GM19452 (cell line): ENCODE measurements around the gene HPCA.
"Not testable (repeated sequence)": the region's sequence is repeated elsewhere in the genome, so short reads cannot be mapped to it uniquely, and the experiment has no call there.

ENCODE experiments used
- ATAC-seq: cut with Tn5 transposase; IDR thresholded peaks from one replicate; pipeline ENCODE4 v1.9.1; 2021; ENCODE audit not compliant: unreplicated experiment

Gene HPCA

GRCh38 chr1:32900956-32901822 lies 14.9 kb downstream of the HPCA start, which contains the start of gene TMEM54:
TSS of gene TMEM54 (minus strand) at chr1:32901389. CDS start at chr1:32901238, 151 bp downstream.
- ATAC-seq = no peak

GRCh38 chr1:32901823-32902534 lies 15.7 kb downstream of the HPCA start:
- ATAC-seq = no peak

GRCh38 chr1:32902535-32902920 lies 16.2 kb downstream of the HPCA start:
- no peak for ATAC-seq

- no peak for ATAC-seq
Observed at GRCh38 chr1:32903991-32904785, 17.9 kb downstream of the HPCA start.

- no peak for ATAC-seq
Observed at GRCh38 chr1:32904797-32905196, 18.5 kb downstream of the HPCA start.

- not testable (repeated sequence) for ATAC-seq
Observed at GRCh38 chr1:32905588-32905987, 19.3 kb downstream of the HPCA start.

- ATAC-seq = no peak
Observed at GRCh38 chr1:32906654-32907053, 20.4 kb downstream of the HPCA start.

GRCh38 chr1:32907435-32907834 lies 21.1 kb downstream of the HPCA start:
- no peak for ATAC-seq

GRCh38 chr1:32910319-32910718 lies 24.0 kb downstream of the HPCA start:
- ATAC-seq = no peak

GRCh38 chr1:32915766-32916706 lies 29.7 kb downstream of the HPCA start:
- ATAC-seq = no peak

- no peak for ATAC-seq
Observed at GRCh38 chr1:32917521-32917920, 31.2 kb downstream of the HPCA start.

GRCh38 chr1:32918179-32918578 lies 31.9 kb downstream of the HPCA start:
- no peak for ATAC-seq

- no peak for ATAC-seq
Observed at GRCh38 chr1:32919811-32920733, 33.8 kb downstream of the HPCA start.

GRCh38 chr1:32920833-32921232 lies 34.5 kb downstream of the HPCA start:
- no peak for ATAC-seq

GRCh38 chr1:32924881-32925344 lies 38.6 kb downstream of the HPCA start:
- no peak for ATAC-seq

- ATAC-seq = no peak
Observed at GRCh38 chr1:32925403-32926162, 39.3 kb downstream of the HPCA start.

GRCh38 chr1:32926562-32926961 lies 40.3 kb downstream of the HPCA start:
- ATAC-seq = no peak

GRCh38 chr1:32927441-32927840 lies 41.1 kb downstream of the HPCA start:
- no peak for ATAC-seq
